Fibroblast of lung (primary cell): ENCODE results near the gene CISD3. TPM values are rescaled to one million over a fixed set of nuclear protein-coding genes. Genes with fewer than 3 reads are reported as not detected.

Source experiments
- DNase-seq, 2 donors: peaks; one replicate each; pipeline versions ENCODE4 v3.0.0 to v3.0.0-alpha.2; 2010; ENCODE audit warnings: low read depth in 2 of 2
- H2AFZ ChIP-seq: 2 replicates; pipeline ENCODE4 v1.5.1; 2012; ENCODE audit warnings: low read length, control low read depth, inconsistent platforms
- H3K27ac ChIP-seq: 2 replicates; pipeline ENCODE4 v1.5.1; 2011; ENCODE audit warnings: low read length, control low read depth; ENCODE audit not compliant: insufficient read depth
- H3K27me3 ChIP-seq: 2 replicates; pipeline ENCODE4 v1.5.1; 2011; ENCODE audit warnings: mild to moderate bottlenecking, low read length; ENCODE audit not compliant: control insufficient read depth, insufficient read depth
- H3K36me3 ChIP-seq: 2 replicates; pipeline ENCODE4 v1.5.1; 2011; ENCODE audit warnings: low read length; ENCODE audit not compliant: control insufficient read depth, insufficient read depth
- H3K4me1 ChIP-seq: 2 replicates; pipeline ENCODE4 v1.5.1; 2011; ENCODE audit warnings: low read length; ENCODE audit not compliant: control insufficient read depth, insufficient read depth; ENCODE audit errors: extremely low read depth
- H3K4me2 ChIP-seq: 2 replicates; pipeline ENCODE4 v1.5.1; 2011; ENCODE audit warnings: low read length, control low read depth; ENCODE audit not compliant: insufficient read depth; ENCODE audit errors: extremely low read depth
- H3K4me3 ChIP-seq, 4 experiments: fragments of 200-600 bp in 1 of 4; sonication (generic) in 1 of 4; replicated peaks in 1 of 4; 2 replicates each; pipeline ENCODE4 v1.5.1; 2011 to 2016; ENCODE audit warnings: low read length in 4 of 4, low read depth in 3 of 4, mild to moderate bottlenecking in 3 of 4, control low read depth in 2 of 4, inconsistent platforms in 1 of 4, mixed read lengths in 1 of 4; ENCODE audit not compliant: insufficient read depth in 1 of 4; ENCODE audit errors: control extremely low read depth in 1 of 4
- H3K79me2 ChIP-seq: 2 replicates; pipeline ENCODE4 v1.5.1; 2012; ENCODE audit warnings: mild to moderate bottlenecking, low read length, inconsistent platforms; ENCODE audit not compliant: control insufficient read depth, insufficient read depth
- H3K9ac ChIP-seq: 2 replicates; pipeline ENCODE4 v1.5.1; 2011; ENCODE audit warnings: mild to moderate bottlenecking, low read length, control low read depth; ENCODE audit not compliant: insufficient read depth
- H3K9me3 ChIP-seq: 2 replicates; pipeline ENCODE4 v1.5.1; 2012; ENCODE audit warnings: low read depth, low read length; ENCODE audit not compliant: control insufficient read depth, insufficient read depth
- H4K20me1 ChIP-seq: 2 replicates; pipeline ENCODE4 v1.5.1; 2011; ENCODE audit warnings: low read length; ENCODE audit not compliant: control insufficient read depth, insufficient read depth; ENCODE audit errors: extremely low read depth
- EZH2 ChIP-seq: IDR thresholded peaks from 2 replicates; pipeline ENCODE4 v1.5.1; 2012; ENCODE audit warnings: low read length, control low read depth, mild to moderate bottlenecking; ENCODE audit errors: missing control alignments
- polyA plus RNA-seq, 2 donors: library from polyadenylated mRNA; depleted of rRNA in 1 of 2; stranded (reverse) in 1 of 2; unstranded in 1 of 2; fragments of >200 nt; gene quantifications; 2 replicates each; pipeline ENCODE4 v1.2.1, GENCODE V29; 2011 to 2012; ENCODE audit warnings: missing spikeins in 1 of 2
- total RNA-seq: library from RNA; depleted of rRNA; stranded (reverse); fragments of >200 nt; gene quantifications from 2 replicates; pipeline ENCODE4 v1.2.1, GENCODE V29; 2014
- TF ChIP-seq, protein P1 (sequence below), 2 donors: IDR thresholded peaks in 1 of 2; conservative IDR thresholded peaks in 1 of 2; 1 replicate in 1 of 2; 2 replicates in 1 of 2; pipeline ENCODE4 v1.5.1; 2011 to 2012; ENCODE audit warnings: low read length in 2 of 2, control low read depth in 1 of 2, inconsistent platforms in 1 of 2, low read depth in 1 of 2, mild to moderate bottlenecking in 1 of 2

Gene CISD3
- total and polyA plus RNA-seq, 2 donors (not counting 1 experiment from before 2014, with no cell fraction given): 4.0 to 5.7 TPM

- no peak for DNase-seq
- Histone ChIP-seq H3K4me2 (peak overlapping the region; percentile 91), H3K4me1 (peaks cover 22% of the 10 kb centered on the region), H3K4me3 (peak overlapping the region in 1 of 4 experiments; percentile 71), H3K36me3 (peaks cover 2% of the 10 kb centered on the region), H4K20me1 (no peaks in the 10 kb centered on the region), H3K9me3 (no peaks in the 10 kb centered on the region), H3K79me2 (peaks cover 64% of the 10 kb centered on the region), H3K27me3 (no peaks in the 10 kb centered on the region), H3K9ac (no peak overlapping the region), H2AFZ (no peak overlapping the region), H3K27ac (no peak overlapping the region)
- TF ChIP-seq, protein P1, sequence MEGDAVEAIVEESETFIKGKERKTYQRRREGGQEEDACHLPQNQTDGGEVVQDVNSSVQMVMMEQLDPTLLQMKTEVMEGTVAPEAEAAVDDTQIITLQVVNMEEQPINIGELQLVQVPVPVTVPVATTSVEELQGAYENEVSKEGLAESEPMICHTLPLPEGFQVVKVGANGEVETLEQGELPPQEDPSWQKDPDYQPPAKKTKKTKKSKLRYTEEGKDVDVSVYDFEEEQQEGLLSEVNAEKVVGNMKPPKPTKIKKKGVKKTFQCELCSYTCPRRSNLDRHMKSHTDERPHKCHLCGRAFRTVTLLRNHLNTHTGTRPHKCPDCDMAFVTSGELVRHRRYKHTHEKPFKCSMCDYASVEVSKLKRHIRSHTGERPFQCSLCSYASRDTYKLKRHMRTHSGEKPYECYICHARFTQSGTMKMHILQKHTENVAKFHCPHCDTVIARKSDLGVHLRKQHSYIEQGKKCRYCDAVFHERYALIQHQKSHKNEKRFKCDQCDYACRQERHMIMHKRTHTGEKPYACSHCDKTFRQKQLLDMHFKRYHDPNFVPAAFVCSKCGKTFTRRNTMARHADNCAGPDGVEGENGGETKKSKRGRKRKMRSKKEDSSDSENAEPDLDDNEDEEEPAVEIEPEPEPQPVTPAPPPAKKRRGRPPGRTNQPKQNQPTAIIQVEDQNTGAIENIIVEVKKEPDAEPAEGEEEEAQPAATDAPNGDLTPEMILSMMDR (conservative IDR thresholded peaks at IDR 0.05 in 1 of 2, IDR thresholded peaks at IDR 0.05 in 1 of 2; ENCODE audit: low read depth in 1 of 2, low read length in 2 of 2): no peak
- TF ChIP-seq EZH2: no peak
These were observed 15.4 kb downstream of the CISD3 start for GRCh38 chr17:38745545-38745944.

DNA sequence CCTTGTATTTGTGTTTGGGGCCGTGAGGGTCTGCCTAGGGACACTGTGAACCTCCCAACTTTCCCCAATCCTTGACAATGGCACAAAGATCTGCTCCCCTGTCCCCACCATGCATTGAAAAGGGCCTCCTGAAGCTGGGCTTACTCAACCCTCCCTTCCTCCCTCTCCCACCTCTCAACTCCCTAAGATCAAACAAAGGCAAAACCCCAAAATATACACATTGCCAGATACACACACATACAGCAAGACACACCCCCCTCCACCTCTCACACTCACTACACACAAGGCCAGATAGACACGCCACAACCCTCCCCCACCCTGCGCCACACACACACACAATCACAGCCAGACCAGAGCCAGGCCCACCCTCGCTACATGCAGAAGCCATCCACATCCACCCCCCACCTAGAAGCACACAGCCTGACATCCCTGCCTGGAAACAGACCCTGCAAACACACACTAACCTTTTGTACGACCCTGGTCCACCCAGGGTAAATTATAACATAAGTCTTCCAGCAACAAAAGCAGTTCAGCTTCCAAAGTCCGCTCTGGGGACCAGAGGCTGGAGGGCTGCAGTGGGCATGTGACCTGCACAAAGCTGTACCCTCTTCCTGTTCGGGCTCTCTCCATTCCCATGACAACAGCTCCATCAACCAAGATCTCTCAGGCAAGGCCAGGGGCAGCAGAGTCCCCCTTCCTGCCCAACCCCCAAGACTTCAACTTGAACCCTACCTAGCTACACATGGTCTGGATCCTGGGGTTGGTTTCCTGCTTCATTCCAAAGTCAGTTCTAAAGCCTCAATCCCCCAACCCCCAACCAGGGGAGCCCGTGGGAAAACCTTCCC lies 16.1 kb downstream of the CISD3 start:
- no peak for DNase-seq

GRCh38 chr17:38746849-38747462 lies 16.8 kb downstream of the CISD3 start:
- Histone ChIP-seq H3K9ac (peak overlapping the region; percentile 83), H3K4me3 (peak overlapping the region; percentile 71 to 89 (median 78)), H3K4me2 (peak overlapping the region; percentile 91), H3K27me3 (no peaks in the 10 kb centered on the region), H3K9me3 (no peaks in the 10 kb centered on the region), H3K4me1 (peaks cover 19% of the 10 kb centered on the region), H3K36me3 (peaks cover 2% of the 10 kb centered on the region), H2AFZ (no peak overlapping the region), H3K27ac (peak overlapping the region; percentile 24), H3K79me2 (peaks cover 53% of the 10 kb centered on the region), H4K20me1 (no peaks in the 10 kb centered on the region)
- no peak for DNase-seq
- no peak for TF ChIP-seq EZH2
- TF ChIP-seq, protein P1 (conservative IDR thresholded peaks at IDR 0.05 in 1 of 2, IDR thresholded peaks at IDR 0.05 in 1 of 2; ENCODE audit: low read depth in 1 of 2, low read length in 2 of 2): no peak

More for the DNA sequence above, 16.1 kb downstream of the CISD3 start:
- no peak for TF ChIP-seq EZH2
- TF ChIP-seq, protein P1 (conservative IDR thresholded peaks at IDR 0.05 in 1 of 2, IDR thresholded peaks at IDR 0.05 in 1 of 2; ENCODE audit: low read depth in 1 of 2, low read length in 2 of 2): no peak
- H3K4me2 ChIP-seq: peak overlapping the region; percentile 91
- H3K9ac ChIP-seq: peak overlapping the region; percentile 18
- H4K20me1 ChIP-seq: no peaks in the 10 kb centered on the region
- no peaks in the 10 kb centered on the region for H3K27me3 ChIP-seq
- no peaks in the 10 kb centered on the region for H3K9me3 ChIP-seq
- H3K4me1 ChIP-seq: peaks cover 22% of the 10 kb centered on the region
- no peak overlapping the region for H3K27ac ChIP-seq
- no peak overlapping the region for H2AFZ ChIP-seq
- H3K79me2 ChIP-seq: peaks cover 60% of the 10 kb centered on the region
- peak overlapping the region; percentile 71 to 89 (median 78) for H3K4me3 ChIP-seq
- H3K36me3 ChIP-seq: peaks cover 2% of the 10 kb centered on the region
